HG03439 (cell line): ENCODE results near the gene XPA.
A peak's percentile ranks its signal among the peaks of the same experiment; 100 is the strongest.

ENCODE experiments used
- ATAC-seq: cut with Tn5 transposase; IDR thresholded peaks from one replicate; pipeline ENCODE4 v1.9.1; 2021; ENCODE audit warnings: mild to moderate bottlenecking, moderate library complexity; ENCODE audit not compliant: unreplicated experiment

Gene XPA

DNA sequence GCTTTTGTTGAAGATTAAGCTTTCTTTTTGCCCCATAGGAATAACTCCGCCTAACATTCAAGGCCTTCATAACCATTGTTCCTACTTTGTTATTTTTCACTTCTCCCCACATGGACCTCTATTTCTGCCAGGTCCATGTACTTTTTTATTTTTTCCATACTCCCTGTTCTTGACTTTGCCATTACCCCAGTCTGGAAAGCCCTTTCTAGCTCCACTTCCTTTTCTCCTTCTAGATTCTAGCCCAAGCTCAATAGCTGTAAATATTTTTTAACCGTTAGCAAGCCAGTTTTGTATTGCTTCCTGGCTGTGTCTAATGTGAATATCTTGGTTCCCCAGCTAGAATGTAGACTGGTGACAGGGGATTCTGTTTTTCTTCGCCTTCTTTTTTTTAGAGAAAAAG lies 37.4 kb downstream of the XPA start:
- ATAC-seq: no peak

DNA sequence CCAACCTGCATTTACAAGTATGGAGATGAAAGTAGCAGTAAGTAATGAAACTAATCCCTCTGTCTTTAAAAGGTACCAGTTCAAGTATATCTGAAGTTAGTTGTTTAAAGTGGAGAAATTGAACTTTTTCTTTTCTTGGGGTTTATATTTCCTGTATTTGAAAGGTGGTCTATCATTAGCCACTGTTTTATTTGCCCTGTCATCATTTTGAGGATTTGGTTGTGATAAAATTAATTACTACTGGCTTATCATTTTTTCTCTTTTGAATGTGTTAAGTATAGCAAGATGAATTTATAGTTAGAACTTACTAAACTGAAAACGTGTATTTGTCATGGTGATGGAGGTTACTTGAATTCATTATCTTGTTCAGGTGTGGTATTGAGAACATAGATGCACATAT lies 38.4 kb downstream of the XPA start:
- ATAC-seq: no peak

DNA sequence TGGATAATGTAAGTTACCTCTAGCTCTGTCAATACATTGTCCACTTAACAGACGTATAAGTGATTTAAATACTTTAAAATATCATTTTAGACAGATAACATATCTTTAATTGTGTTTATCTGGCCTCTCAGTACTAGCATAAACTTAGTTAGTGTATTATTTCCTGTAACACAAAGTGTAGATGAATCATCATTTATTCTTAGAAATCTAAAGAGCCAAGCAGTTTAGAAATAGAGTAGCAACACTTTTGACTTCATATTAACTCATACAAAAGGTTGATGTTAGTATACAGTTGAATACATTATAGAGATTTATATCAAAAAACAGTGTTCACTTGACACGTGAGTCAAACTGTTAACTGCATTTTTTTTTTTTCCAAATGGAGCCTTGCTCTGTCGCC lies 45.5 kb downstream of the XPA start:
- no peak for ATAC-seq

DNA sequence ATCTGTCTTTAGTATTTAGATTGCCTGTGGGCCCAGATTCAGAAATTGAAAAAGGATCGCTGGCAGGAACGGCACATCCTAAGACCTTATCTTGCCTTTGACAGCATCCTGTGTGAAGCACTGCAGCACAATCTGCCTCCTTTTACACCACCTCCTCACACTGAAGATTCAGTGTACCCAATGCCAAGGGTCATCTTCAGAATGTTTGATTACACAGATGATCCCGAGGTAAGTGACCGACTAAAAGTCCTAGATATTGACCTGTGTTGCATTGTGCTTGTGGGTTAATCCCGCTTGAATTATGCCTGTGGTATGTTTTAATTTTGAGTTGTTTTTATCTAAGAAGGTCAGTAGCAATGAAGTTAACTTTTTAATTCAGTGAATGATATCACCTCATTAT lies 49.1 kb downstream of the XPA start:
- ATAC-seq: no peak

- no peak for ATAC-seq
Measured at GRCh38 chr9:97645720-97646119, 51.4 kb downstream of the XPA start.

GRCh38 chr9:97640325-97640724 lies 56.8 kb downstream of the XPA start:
- ATAC-seq: no peak

DNA sequence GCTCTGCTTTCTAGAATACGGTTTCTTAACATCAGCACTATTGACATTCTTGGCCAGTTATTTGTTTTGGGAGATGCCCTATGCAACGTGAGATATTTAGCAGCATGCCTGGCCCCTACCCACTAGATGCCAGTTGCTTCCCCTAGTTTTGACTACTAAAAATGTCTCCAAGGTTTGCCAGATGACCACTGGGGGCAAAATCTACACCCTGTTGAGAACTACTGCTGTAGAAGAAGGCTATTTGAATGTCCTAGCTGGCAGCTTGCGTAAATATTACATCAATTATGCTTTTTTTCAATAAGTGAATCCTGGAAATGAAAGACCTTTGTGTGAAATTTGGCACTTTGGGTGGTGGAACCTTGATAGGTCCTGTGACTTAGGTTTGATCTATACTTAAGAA lies 58.5 kb downstream of the XPA start:
- ATAC-seq: no peak

DNA sequence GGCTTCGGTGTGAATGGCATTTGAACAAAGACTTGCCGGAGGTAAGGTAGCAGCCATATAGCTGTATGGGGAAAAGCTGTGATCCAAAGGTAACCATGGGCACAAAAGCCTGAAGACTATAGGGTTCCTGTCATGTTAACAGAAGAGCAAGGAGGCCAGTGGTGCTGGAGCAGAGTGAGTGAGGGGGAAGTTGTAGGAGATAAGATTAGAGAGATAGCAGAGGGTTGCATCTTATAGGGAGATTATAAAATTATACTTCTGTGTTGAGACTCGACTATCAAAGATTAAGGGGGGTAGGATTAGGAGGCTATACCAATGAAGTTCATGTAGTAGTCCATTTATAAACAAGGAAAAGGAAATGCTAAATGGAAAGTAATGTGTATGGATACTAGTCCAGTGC lies 60.2 kb downstream of the XPA start:
- ATAC-seq: no peak

DNA sequence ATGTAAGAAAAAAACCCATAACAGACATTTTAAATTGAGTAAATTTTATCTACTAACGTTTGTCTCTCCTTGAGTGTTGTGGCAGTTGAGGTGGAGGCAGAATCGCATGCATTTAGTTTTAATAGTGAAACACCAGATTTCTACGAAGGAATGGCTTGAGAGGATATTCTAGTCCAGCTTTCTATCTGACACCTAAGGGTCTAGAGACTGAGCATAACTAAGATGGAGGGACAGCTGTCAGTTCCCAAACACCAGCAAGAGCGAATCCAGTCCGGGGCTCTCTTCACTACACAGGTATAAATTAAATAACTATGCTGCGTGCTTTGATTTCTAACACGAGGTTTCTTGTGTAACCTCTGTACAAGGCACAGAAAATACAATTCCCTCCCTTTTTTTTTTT lies 62.1 kb downstream of the XPA start:
- ATAC-seq: no peak

DNA sequence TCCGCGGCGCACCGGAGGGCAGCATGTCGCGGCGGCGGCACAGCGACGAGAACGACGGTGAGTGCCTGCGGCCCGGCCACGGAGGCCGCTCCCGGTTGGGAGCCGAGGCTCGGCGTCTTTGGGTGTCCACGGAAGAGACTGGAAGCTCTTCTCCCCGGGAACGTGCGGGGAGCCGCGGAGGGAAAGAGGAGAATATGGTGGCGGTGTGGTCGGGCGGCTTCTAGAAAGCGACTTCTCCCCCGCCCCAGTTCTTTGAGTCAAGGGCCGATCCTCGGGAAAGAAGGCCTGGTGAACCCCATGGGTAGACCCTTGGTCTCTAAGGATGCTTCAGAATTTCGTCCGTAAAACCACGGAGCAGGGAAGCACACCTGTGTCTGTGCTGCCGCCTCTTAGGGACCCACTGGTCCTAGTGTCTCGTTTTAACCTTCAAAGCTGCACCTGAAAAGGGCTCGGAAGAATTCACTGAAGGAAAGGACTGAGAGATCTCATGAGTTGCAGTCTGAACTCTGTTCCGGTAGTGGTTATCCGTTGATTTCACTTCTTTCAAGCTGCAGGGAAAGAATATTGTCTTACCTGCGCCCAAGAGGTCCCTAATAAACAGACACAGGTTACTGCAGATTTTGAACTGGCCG lies 63.2 kb downstream of the XPA start:
- peak; percentile 0 for ATAC-seq

- peak; percentile 87 for ATAC-seq
Measured at GRCh38 chr9:97632985-97633858, 63.9 kb downstream of the XPA start, which contains the start of the genes NCBP1 and TSTD2. Gene NCBP1, plus strand, starts transcription at chr9:97633821. Its CDS starts 61 bp downstream, at chr9:97633882. Gene TSTD2, minus strand, starts transcription at chr9:97633368. Its CDS starts 5,806 bp downstream, at chr9:97627562.

DNA sequence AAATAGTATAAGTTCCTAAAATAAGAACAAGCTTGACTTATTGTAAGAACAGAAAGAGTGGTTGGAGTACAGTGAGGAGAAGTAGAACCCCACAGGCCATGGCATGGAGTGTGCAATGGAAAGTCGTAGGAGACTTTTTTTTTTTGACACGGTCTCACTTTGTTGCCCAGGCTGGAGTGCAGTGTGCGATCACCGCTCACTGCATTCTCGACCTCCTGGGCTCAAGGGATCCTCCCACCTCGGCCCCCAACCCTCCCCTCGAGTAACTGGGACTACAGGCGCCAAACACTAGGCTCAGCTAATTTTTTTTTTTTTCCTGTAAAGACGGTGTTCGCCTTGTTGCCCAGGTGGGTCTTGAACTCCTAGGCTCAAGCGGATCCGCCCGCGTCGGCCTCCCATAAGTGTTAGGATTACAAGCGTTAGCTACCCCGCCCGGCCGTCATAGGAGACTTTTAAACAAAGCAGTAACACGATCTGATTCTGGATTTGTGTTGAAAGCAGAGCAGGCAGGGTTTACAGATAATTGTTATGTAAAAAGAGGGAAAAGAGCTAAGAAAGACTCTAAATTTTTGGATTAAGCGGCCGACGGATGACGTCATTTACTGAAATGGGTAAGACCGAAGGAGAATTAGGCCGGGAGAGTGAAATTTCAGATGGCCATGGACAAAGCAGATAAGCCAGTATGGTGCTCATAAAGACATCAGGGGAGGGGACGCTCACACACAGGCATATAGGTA lies 64.7 kb downstream of the XPA start:
- ATAC-seq: peak; percentile 14

GRCh38 chr9:97630591-97630990 lies 66.5 kb downstream of the XPA start:
- no peak for ATAC-seq

GRCh38 chr9:97629156-97629555 lies 68.0 kb downstream of the XPA start:
- ATAC-seq: no peak

GRCh38 chr9:97628668-97629067 lies 68.5 kb downstream of the XPA start:
- ATAC-seq: no peak

DNA sequence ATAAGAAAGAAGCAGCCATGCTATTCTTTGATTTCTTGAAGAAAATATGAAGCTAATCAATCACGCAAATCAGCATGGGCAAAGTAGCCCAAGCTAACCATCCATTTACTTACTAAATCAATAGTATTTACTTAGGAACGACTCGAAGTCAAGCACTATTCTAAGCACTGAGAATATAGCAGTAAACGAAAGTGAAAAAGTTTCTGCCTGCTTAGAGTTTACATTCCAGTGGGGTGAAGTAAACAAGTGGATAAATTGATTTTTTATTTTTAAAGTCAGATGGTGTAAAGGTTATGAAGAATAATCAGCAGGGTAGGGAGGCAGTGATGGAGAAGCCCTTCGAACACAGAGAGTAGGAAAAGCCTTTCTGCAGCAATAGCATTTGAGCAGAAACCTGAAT lies 69.5 kb downstream of the XPA start:
- no peak for ATAC-seq

GRCh38 chr9:97625620-97626019 lies 71.5 kb downstream of the XPA start:
- ATAC-seq: no peak
